ENCODE data around the gene CNST.
"Not testable (repeated sequence)": the region's sequence is repeated elsewhere in the genome, so short reads cannot be mapped to it uniquely, and the experiment has no call there.

The CNST gene

DNA sequence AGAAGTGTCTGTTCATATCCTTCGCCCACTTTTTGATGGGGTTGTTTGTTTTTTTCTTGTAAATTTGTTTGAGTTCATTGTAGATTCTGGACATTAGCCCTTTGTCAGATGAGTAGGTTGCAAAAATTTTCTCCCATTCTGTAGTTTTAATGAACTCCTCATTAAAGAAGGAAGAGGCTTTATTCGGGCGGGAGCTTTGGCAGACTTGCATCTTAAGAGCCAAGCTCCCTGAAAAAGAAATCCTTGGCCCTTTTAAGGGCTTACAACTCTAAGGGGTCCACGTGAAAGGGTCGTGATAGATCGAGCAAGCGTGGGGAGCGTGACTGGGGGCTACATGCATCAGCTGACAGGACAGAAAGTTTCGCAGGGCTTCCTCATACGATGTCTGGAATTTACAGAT is 23.7 kb downstream of the CNST start:
- not testable (repeated sequence) for H3K9me3 Mint-ChIP-seq, H3K27ac Mint-ChIP-seq, H3K27me3 Mint-ChIP-seq, H3K4me3 Mint-ChIP-seq
- peaks cover 63% of the 10 kb centered on the region for H3K4me1 Mint-ChIP-seq
- H3K36me3 Mint-ChIP-seq = peaks cover 20% of the 10 kb centered on the region

DNA sequence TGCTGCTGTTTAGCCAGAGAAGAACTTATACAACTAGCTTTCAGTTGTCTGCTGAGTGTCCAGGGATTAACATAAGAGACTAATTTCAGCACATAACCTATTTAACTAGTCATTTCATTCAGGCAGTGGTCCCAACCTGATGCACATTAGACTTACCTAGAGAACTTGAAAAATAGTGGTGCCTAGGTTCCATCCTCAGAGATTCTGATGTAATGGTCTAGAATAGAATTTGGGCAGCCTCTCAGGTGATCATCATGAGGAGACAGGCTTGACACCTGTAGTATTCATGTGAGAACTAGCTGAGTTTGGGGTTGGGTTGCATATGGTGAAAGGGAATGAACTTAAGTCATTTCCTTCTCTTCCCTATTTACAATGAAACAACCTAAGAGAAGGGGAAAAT is 24.8 kb downstream of the CNST start:
- Mint-ChIP-seq H3K4me1 (peaks cover 70% of the 10 kb centered on the region), H3K27ac (peak overlapping the region; percentile 30), H3K9me3 (no peaks in the 10 kb centered on the region), H3K36me3 (peaks cover 26% of the 10 kb centered on the region), H3K27me3 (no peaks in the 10 kb centered on the region), H3K4me3 (peak overlapping the region; percentile 11)

DNA sequence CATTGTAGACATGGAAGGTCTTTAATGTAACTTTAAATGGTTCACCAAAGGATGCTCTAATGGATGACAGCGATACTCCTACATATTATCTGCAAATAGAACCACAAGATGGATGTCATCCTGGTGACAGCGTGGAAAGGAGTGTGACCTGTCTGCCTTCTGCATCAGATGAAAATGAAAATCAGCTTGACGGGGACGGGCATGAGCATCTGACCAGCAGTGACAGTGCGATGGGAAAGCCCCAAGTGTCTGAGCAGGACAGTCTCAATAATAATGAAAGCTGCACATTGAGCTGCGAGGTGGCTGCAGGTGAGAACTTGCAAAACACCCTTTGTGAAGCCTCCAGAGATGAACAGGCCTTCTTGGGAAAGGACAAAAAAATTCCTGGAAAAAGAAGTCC is 25.2 kb downstream of the CNST start:
- no peak overlapping the region for H3K4me3 Mint-ChIP-seq
- H3K9me3 Mint-ChIP-seq = no peaks in the 10 kb centered on the region
- H3K27ac Mint-ChIP-seq = peak overlapping the region; percentile 30
- H3K4me1 Mint-ChIP-seq = peaks cover 70% of the 10 kb centered on the region
- H3K36me3 Mint-ChIP-seq = peaks cover 26% of the 10 kb centered on the region
- no peaks in the 10 kb centered on the region for H3K27me3 Mint-ChIP-seq

GRCh38 chr1:246591958-246592357 is 25.7 kb downstream of the CNST start:
- H3K36me3 Mint-ChIP-seq = peaks cover 29% of the 10 kb centered on the region
- no peaks in the 10 kb centered on the region for H3K27me3 Mint-ChIP-seq
- no peak overlapping the region for H3K27ac Mint-ChIP-seq
- H3K4me1 Mint-ChIP-seq = peaks cover 73% of the 10 kb centered on the region
- no peaks in the 10 kb centered on the region for H3K9me3 Mint-ChIP-seq
- H3K4me3 Mint-ChIP-seq = no peak overlapping the region

DNA sequence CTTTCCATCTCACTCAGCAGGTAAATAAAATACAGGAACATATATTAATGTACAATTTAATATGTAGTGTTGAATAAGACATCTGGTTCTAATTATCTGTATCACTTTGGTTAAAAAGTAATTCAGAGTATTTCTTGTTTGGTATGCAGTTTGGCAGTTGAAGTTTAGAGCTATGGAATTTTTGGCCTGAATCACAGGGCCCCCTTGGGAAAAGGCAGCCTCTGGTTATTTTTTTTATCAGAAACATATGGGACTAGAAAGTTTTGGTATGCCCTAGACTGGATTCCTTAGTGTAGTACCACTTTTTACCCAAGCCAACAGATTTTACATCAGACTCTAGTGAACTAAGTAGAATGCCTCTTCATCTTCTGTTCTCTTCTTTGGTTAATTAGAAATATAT is 26.4 kb downstream of the CNST start:
- peaks cover 33% of the 10 kb centered on the region for H3K36me3 Mint-ChIP-seq
- no peak overlapping the region for H3K4me3 Mint-ChIP-seq
- H3K27ac Mint-ChIP-seq = no peak overlapping the region
- peaks cover 73% of the 10 kb centered on the region for H3K4me1 Mint-ChIP-seq
- no peaks in the 10 kb centered on the region for H3K27me3 Mint-ChIP-seq
- no peaks in the 10 kb centered on the region for H3K9me3 Mint-ChIP-seq

DNA sequence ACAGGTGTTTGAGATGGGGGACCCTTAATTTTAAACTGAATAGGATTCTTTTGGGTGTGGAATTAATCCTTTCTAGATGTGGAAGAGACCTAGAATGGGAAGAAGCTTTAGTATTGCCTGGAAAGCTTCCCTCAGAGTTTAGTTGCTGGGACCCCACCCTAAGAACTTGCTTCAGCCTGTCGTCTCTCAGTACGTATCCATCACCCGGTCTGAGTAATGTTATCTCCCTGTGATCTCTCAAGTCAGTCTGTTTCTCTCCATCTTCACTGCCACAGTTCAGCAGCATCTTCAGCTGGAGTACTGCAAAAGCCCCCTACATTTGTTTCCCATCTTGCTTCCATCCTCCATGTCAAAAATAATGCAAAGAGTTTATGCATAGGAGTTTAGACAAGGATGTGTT is 28.9 kb downstream of the CNST start:
- Mint-ChIP-seq H3K4me1 (peaks cover 81% of the 10 kb centered on the region), H3K36me3 (peaks cover 28% of the 10 kb centered on the region), H3K27ac (no peak overlapping the region), H3K27me3 (no peaks in the 10 kb centered on the region), H3K4me3 (no peak overlapping the region), H3K9me3 (no peaks in the 10 kb centered on the region)

DNA sequence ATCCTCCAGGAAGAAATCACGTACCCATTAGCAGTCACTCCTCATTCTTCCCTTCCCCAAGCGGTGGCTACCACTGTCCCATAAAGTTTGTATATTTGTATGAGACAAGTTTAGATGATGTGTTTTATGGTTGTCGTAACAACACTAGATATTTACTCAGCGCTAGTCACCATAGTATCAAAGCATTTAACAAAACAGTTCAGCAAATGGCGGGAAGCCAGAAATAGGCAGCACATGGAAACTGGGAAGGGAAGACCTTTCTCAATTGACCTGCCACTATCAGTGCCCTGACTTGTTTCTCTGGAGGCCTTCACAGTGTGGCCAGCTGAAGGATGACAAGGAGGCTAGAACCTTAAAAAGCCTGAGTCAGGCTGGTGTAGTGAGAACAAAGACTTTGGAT is 31.1 kb downstream of the CNST start:
- H3K4me1 Mint-ChIP-seq = peaks cover 80% of the 10 kb centered on the region
- no peak overlapping the region for H3K4me3 Mint-ChIP-seq
- no peaks in the 10 kb centered on the region for H3K9me3 Mint-ChIP-seq
- peak overlapping the region; percentile 51 for H3K27ac Mint-ChIP-seq
- H3K27me3 Mint-ChIP-seq = no peaks in the 10 kb centered on the region
- peaks cover 24% of the 10 kb centered on the region for H3K36me3 Mint-ChIP-seq

DNA sequence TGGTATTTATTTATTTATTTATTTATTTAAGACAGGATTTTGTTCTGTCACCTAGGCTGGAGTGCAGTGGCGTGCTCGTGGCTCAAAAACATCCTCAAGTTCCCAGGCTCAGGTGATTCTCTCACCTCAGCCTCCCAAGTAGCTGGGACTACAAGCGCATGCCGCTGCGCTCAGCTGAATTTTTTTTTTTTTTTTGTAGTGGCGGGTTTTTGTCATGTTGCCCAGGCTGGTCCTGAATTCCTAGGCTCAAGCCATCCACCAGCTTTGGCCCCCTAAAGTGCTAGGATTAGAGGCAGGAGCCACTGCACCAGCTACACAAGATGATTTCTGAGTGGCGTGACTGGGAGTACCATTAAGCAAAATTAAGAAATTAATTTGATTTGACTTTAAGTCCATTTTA is 31.7 kb downstream of the CNST start:
- H3K27me3 Mint-ChIP-seq = no peaks in the 10 kb centered on the region
- H3K4me1 Mint-ChIP-seq = peaks cover 82% of the 10 kb centered on the region
- H3K4me3 Mint-ChIP-seq = no peak overlapping the region
- H3K27ac Mint-ChIP-seq = no peak overlapping the region
- no peaks in the 10 kb centered on the region for H3K9me3 Mint-ChIP-seq
- H3K36me3 Mint-ChIP-seq = peaks cover 22% of the 10 kb centered on the region

GRCh38 chr1:246599315-246599714 is 33.1 kb downstream of the CNST start:
- no peaks in the 10 kb centered on the region for H3K27me3 Mint-ChIP-seq
- H3K36me3 Mint-ChIP-seq = peaks cover 25% of the 10 kb centered on the region
- H3K9me3 Mint-ChIP-seq = no peaks in the 10 kb centered on the region
- no peak overlapping the region for H3K4me3 Mint-ChIP-seq
- H3K4me1 Mint-ChIP-seq = peaks cover 84% of the 10 kb centered on the region
- no peak overlapping the region for H3K27ac Mint-ChIP-seq

DNA sequence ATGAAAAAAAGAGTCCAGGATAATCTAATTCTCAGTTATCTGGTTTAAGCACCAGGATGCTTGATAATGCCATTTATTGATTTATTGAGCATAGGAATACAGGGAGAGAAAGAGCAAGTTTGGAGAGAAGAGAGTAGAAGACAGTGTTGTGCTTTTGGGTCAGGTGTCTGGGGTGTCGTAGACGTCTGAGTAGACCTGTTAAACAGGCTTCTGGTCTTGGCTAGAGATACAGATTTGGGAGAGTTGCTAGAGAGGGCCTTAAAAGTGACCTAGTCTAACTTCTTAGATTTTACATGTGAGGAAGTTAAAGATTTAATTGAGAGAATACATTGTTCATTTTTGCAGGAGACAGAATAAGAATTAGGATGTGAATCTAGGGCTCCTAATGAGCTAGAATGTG is 34.3 kb downstream of the CNST start:
- Mint-ChIP-seq H3K27me3 (no peaks in the 10 kb centered on the region), H3K9me3 (no peaks in the 10 kb centered on the region), H3K36me3 (peaks cover 22% of the 10 kb centered on the region), H3K4me1 (peaks cover 74% of the 10 kb centered on the region), H3K4me3 (peak overlapping the region; percentile 4), H3K27ac (no peak overlapping the region)

GRCh38 chr1:246602194-246602593 is 35.9 kb downstream of the CNST start:
- Mint-ChIP-seq H3K27me3 (no peaks in the 10 kb centered on the region), H3K4me1 (peaks cover 61% of the 10 kb centered on the region), H3K9me3 (no peaks in the 10 kb centered on the region), H3K4me3 (peak overlapping the region; percentile 2), H3K27ac (no peak overlapping the region), H3K36me3 (peaks cover 17% of the 10 kb centered on the region)

DNA sequence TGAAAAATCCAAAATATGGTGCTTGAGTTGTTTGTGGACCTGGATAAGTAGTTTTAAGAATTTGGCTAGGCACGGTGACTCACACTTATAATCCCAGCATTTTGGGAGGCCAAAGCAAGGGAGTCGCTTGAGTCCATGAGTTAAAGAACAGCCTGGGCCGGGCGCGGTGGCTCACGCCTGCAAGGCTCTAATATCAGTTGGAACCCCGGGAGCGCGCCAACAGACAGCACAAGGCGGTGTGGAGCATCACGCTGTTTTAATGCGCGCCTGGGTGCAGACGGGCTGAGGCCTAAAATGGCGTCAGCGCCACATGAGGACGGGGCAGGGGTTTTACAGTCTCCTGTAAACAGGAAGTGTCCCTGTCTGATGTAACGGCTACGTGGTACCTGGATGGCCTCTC is 39.0 kb downstream of the CNST start:
- H3K4me3 Mint-ChIP-seq, H3K27ac Mint-ChIP-seq: not testable (repeated sequence)
- H3K4me1 Mint-ChIP-seq = peaks cover 62% of the 10 kb centered on the region

GRCh38 chr1:246607462-246607861 is 41.2 kb downstream of the CNST start:
- no peak overlapping the region for H3K4me3 Mint-ChIP-seq

More for the DNA sequence above, 39.0 kb downstream of the CNST start:
- peaks cover 21% of the 10 kb centered on the region for H3K36me3 Mint-ChIP-seq
- H3K9me3 Mint-ChIP-seq, H3K27me3 Mint-ChIP-seq: not testable (repeated sequence)

GRCh38 chr1:246608616-246609376 is 42.5 kb downstream of the CNST start:
- peak overlapping the region; percentile 46 for H3K27ac Mint-ChIP-seq
- peak overlapping the region; percentile 23 for H3K4me3 Mint-ChIP-seq
- H3K27me3 Mint-ChIP-seq = no peaks in the 10 kb centered on the region
- H3K4me1 Mint-ChIP-seq = peaks cover 59% of the 10 kb centered on the region
- H3K36me3 Mint-ChIP-seq = peaks cover 13% of the 10 kb centered on the region
- no peaks in the 10 kb centered on the region for H3K9me3 Mint-ChIP-seq

More at GRCh38 chr1:246607462-246607861, 41.2 kb downstream of the CNST start:
- no peak overlapping the region for H3K27ac Mint-ChIP-seq
- H3K4me1 Mint-ChIP-seq = peaks cover 61% of the 10 kb centered on the region
- H3K9me3 Mint-ChIP-seq = no peaks in the 10 kb centered on the region
- peaks cover 17% of the 10 kb centered on the region for H3K36me3 Mint-ChIP-seq
- no peaks in the 10 kb centered on the region for H3K27me3 Mint-ChIP-seq

- Mint-ChIP-seq H3K9me3 (no peaks in the 10 kb centered on the region), H3K27me3 (no peaks in the 10 kb centered on the region), H3K27ac (peak overlapping the region; percentile 41), H3K36me3 (peaks cover 13% of the 10 kb centered on the region), H3K4me3 (no peak overlapping the region), H3K4me1 (peaks cover 61% of the 10 kb centered on the region)
These were observed 43.4 kb downstream of the CNST start for GRCh38 chr1:246609632-246610031.

DNA sequence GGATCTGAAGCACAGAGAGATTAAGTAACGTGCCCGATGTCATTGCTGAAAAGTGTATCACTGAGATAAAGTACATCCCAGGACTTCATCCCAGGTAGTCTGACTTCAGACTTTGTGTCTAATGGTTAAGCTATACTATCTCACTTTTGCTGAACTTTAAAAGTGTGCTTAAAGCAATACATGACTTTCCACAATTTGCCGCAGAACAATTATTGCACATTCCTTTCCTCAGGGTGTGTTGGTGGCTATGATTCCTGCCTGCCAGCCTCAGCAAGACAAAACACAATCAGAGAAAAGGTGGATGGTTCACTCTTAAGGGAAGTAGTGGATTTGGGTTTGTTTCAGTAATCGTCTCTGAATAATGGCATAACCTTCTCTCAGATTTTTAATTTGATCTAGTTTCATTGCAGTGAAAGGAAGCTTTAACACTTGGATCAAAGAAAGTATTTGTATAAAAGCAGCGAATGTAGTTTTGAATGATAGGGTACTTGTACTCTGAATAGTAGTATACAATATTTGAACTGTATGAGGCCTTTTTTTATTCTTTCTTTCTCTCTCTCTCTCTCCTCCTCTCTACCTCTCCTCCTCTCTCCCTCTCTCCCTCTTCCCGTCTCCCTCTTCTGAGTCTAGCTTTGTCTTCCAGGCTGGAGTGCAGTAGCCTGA is 47.0 kb downstream of the CNST start:
- Mint-ChIP-seq H3K9me3 (no peaks in the 10 kb centered on the region), H3K27ac (peak overlapping the region; percentile 87), H3K4me1 (peaks cover 68% of the 10 kb centered on the region), H3K36me3 (peaks cover 14% of the 10 kb centered on the region), H3K4me3 (no peak overlapping the region), H3K27me3 (no peaks in the 10 kb centered on the region)

Measured in activated naive CD4-positive, alpha-beta T cell treated with anti-CD3 and anti-CD28 coated beads, Interleukin-2, amount 50 U/mL, for 24 hours (primary cell).